Common myeloid progenitor, CD34-positive (primary cell): ENCODE measurements around the gene DNAJB5.
A peak's percentile ranks its signal among the peaks of the same experiment; 100 is the strongest.

Experiments
- CTCF ChIA-PET: fragments of 350-600 bp; sonication (Branson Sonifier 250); formaldehyde crosslinking; loops from one replicate; lab custom pipeline; 2021; ENCODE audit warnings: antibody characterized with exemption; lab: Charles Lee
- POLR2A ChIA-PET: fragments of 350-600 bp; sonication (Branson Sonifier 250); formaldehyde crosslinking; loops from one replicate; lab custom pipeline; 2021; ENCODE audit warnings: antibody characterized with exemption; lab: Charles Lee
- DNase-seq, 3 donors: peaks; one replicate each; pipeline versions ENCODE4 v3.0.0 to v3.0.0-alpha.2; 2013
- H3K27ac ChIP-seq, 2 experiments: 1 replicate in 1 of 2; 2 replicates in 1 of 2; pipeline ENCODE4 v1.7.0; 2013; ENCODE audit warnings: inconsistent platforms in 2 of 2, low read length in 2 of 2, mild to moderate bottlenecking in 2 of 2, low read depth in 1 of 2, moderate library complexity in 1 of 2; ENCODE audit not compliant: severe bottlenecking in 2 of 2, insufficient read depth in 1 of 2, poor library complexity in 1 of 2
- H3K27me3 ChIP-seq, 5 experiments: replicated peaks in 2 of 5; 1 replicate in 3 of 5; 2 replicates in 2 of 5; pipeline versions ENCODE4 v1.6.1 to v1.7.0; 2013; ENCODE audit warnings: low read length in 4 of 5, mild to moderate bottlenecking in 2 of 5, moderate library complexity in 2 of 5, inconsistent platforms in 1 of 5; ENCODE audit not compliant: insufficient read depth in 5 of 5, control insufficient read depth in 4 of 5
- H3K36me3 ChIP-seq, 4 experiments: 1 replicate in 2 of 4; 2 replicates in 2 of 4; pipeline versions ENCODE4 v1.6.1 to v1.7.0; 2013; ENCODE audit warnings: low read length in 3 of 4, control low read depth in 1 of 4, mild to moderate bottlenecking in 1 of 4; ENCODE audit not compliant: control insufficient read depth in 4 of 4, insufficient read depth in 4 of 4
- H3K4me1 ChIP-seq, 4 experiments: 1 replicate in 3 of 4; 2 replicates in 1 of 4; pipeline versions ENCODE4 v1.6.1 to v1.7.1; 2013; ENCODE audit warnings: low read length in 3 of 4, mild to moderate bottlenecking in 3 of 4, control low read depth in 1 of 4, inconsistent platforms in 1 of 4, moderate library complexity in 1 of 4; ENCODE audit not compliant: control insufficient read depth in 4 of 4, insufficient read depth in 4 of 4; ENCODE audit errors: control extremely low read depth in 1 of 4
- H3K4me3 ChIP-seq, 7 experiments: 1 replicate in 4 of 7; 2 replicates in 3 of 7; pipeline versions ENCODE4 v1.5.1 to v1.7.0; 2013; ENCODE audit warnings: mild to moderate bottlenecking in 7 of 7, low read length in 6 of 7, moderate library complexity in 6 of 7, inconsistent platforms in 2 of 7, low read depth in 2 of 7, control low read depth in 1 of 7; ENCODE audit not compliant: insufficient read depth in 4 of 7, control insufficient read depth in 1 of 7; ENCODE audit errors: extremely low read depth in 1 of 7
- H3K9me3 ChIP-seq, 5 experiments: 1 replicate in 4 of 5; 2 replicates in 1 of 5; pipeline versions ENCODE4 v1.6.1 to v1.7.1; 2013; ENCODE audit warnings: low read length in 4 of 5, mild to moderate bottlenecking in 2 of 5, inconsistent platforms in 1 of 5, low read depth in 1 of 5, moderate library complexity in 1 of 5; ENCODE audit not compliant: control insufficient read depth in 4 of 5, insufficient read depth in 2 of 5; ENCODE audit errors: control extremely low read depth in 1 of 5
- WGBS: methylation state at CpG from one replicate; pipeline ENCODE4 v1.1.5; 2013; ENCODE audit not compliant: insufficient coverage; 5-methylcytosine and 5-hydroxymethylcytosine counted together

Gene DNAJB5

GRCh38 chr9:34989946-34990635 lies 546 bp downstream of the DNAJB5 start:
- ChIA-PET POLR2A (no interaction called here), CTCF (interaction anchor here (1.0 to 2.7 kb wide), 4 partner anchors 20 to 91 kb away, joined by 3 to 13 read pairs (median 8); no protein-coding TSS in a partner anchor)
- Histone ChIP-seq H3K27me3 (peaks cover 0 to 11% (median 3%) of the 10 kb centered on the region in 5 experiments), H3K27ac (no peak overlapping the region), H3K4me1 (peaks cover 12 to 47% (median 34%) of the 10 kb centered on the region in 4 experiments), H3K36me3 (no peaks in the 10 kb centered on the region), H3K4me3 (peak overlapping the region; percentile 42 to 91 (median 76)), H3K9me3 (no peaks in the 10 kb centered on the region)
- DNase-seq = peak in 2 of 3 donors; percentile 57 to 60
- 42% methylated on average over 21 of the region's 39 CpGs for WGBS

- 86% methylated on average over 5 of the region's 7 CpGs for WGBS
- Histone ChIP-seq H3K36me3 (no peaks in the 10 kb centered on the region), H3K9me3 (no peaks in the 10 kb centered on the region), H3K4me1 (peaks cover 7 to 39% (median 34%) of the 10 kb centered on the region in 4 experiments), H3K4me3 (no peak overlapping the region), H3K27me3 (peaks cover 0 to 11% (median 3%) of the 10 kb centered on the region in 5 experiments), H3K27ac (no peak overlapping the region)
- POLR2A ChIA-PET = no interaction called here
- CTCF ChIA-PET = interaction anchor here (0.8 to 2.7 kb wide), 3 partner anchors 60 to 92 kb away, joined by 3 to 13 read pairs (median 4); no protein-coding TSS in a partner anchor
- DNase-seq = no peak
Observed at GRCh38 chr9:34990908-34991606, 1.5 kb downstream of the DNAJB5 start.

GRCh38 chr9:34991607-34992375 lies 2.2 kb downstream of the DNAJB5 start:
- peak in 2 of 3 donors; percentile 36 to 45 for DNase-seq

GRCh38 chr9:34992376-34992951 lies 2.9 kb downstream of the DNAJB5 start:
- ChIA-PET POLR2A (no interaction called here), CTCF (interaction anchor here (0.8 to 4.0 kb wide), 4 partner anchors 10 to 93 kb away, joined by 3 to 20 read pairs (median 4); no protein-coding TSS in a partner anchor)
- H3K4me1 ChIP-seq = peaks cover 2 to 25% (median 20%) of the 10 kb centered on the region in 4 experiments
- H3K36me3 ChIP-seq = peaks cover 0 to 2% (median 0%) of the 10 kb centered on the region in 4 experiments
- 91% methylated on average over 15 of the region's 16 CpGs for WGBS
- peaks cover 0 to 11% (median 3%) of the 10 kb centered on the region in 5 experiments for H3K27me3 ChIP-seq
- H3K4me3 ChIP-seq = no peak overlapping the region
- no peaks in the 10 kb centered on the region for H3K9me3 ChIP-seq
- peak; percentile 43 to 76 (median 72) for DNase-seq
- H3K27ac ChIP-seq = no peak overlapping the region

More at GRCh38 chr9:34991607-34992375, 2.2 kb downstream of the DNAJB5 start:
- H3K4me3 ChIP-seq = no peak overlapping the region
- ChIA-PET POLR2A (no interaction called here), CTCF (interaction anchor here (0.8 to 1.4 kb wide), 4 partner anchors 9 to 93 kb away, joined by 3 to 4 read pairs (median 4); no protein-coding TSS in a partner anchor)
- H3K4me1 ChIP-seq = peaks cover 7 to 32% (median 27%) of the 10 kb centered on the region in 4 experiments
- peaks cover 0 to 11% (median 3%) of the 10 kb centered on the region in 5 experiments for H3K27me3 ChIP-seq
- H3K9me3 ChIP-seq = no peaks in the 10 kb centered on the region
- no peaks in the 10 kb centered on the region for H3K36me3 ChIP-seq
- WGBS = 100% methylated on average over 4 of the region's 15 CpGs
- no peak overlapping the region for H3K27ac ChIP-seq

- Histone ChIP-seq H3K27ac (no peak overlapping the region), H3K36me3 (peaks cover 0 to 2% (median 0%) of the 10 kb centered on the region in 4 experiments), H3K27me3 (peaks cover 0 to 11% (median 3%) of the 10 kb centered on the region in 5 experiments), H3K4me1 (peaks cover 2 to 16% (median 15%) of the 10 kb centered on the region in 4 experiments), H3K9me3 (no peaks in the 10 kb centered on the region), H3K4me3 (no peak overlapping the region)
- ChIA-PET POLR2A (interaction anchor here (0.6 kb wide), 1 partner anchor 27 kb away, joined by 3 read pairs; no protein-coding TSS in a partner anchor), CTCF (interaction anchor here (1.3 to 4.0 kb wide), 5 partner anchors 9 to 94 kb away, joined by 3 to 20 read pairs (median 5); no protein-coding TSS in a partner anchor)
- 45% methylated on average over 1 of the region's 10 CpGs for WGBS
- DNase-seq = no peak
Observed at GRCh38 chr9:34993502-34994259, 4.1 kb downstream of the DNAJB5 start.
